PFSK-1 (cell line): ENCODE measurements around the gene ZNF331.

ENCODE experiments used
- FOXP2 ChIP-seq: optimal IDR thresholded peaks from 2 replicates; pipeline ENCODE3; 2011; ENCODE audit warnings: borderline replicate concordance, control low read depth, inconsistent platforms; ENCODE audit not compliant: insufficient read depth; ENCODE audit errors: extremely low read length, extremely low read depth
- POLR2AphosphoS5 ChIP-seq: IDR thresholded peaks from 2 replicates; pipeline ENCODE4 v1.6.1; 2012; ENCODE audit warnings: low read depth, mild to moderate bottlenecking, control low read depth, low read length, moderate library complexity
- REST ChIP-seq, 2 experiments: IDR thresholded peaks; 2 replicates each; pipeline versions ENCODE4 v1.6.1 to v1.8.0; 2011 to 2012; ENCODE audit warnings: low read depth in 2 of 2, low read length in 2 of 2, control low read depth in 1 of 2, inconsistent platforms in 1 of 2, mild to moderate bottlenecking in 1 of 2, moderate library complexity in 1 of 2; ENCODE audit not compliant: insufficient read depth in 1 of 2
- SIN3A ChIP-seq: IDR thresholded peaks from 2 replicates; pipeline ENCODE4 v1.6.1; 2012; ENCODE audit warnings: mild to moderate bottlenecking, low read length, moderate library complexity, borderline replicate concordance; ENCODE audit not compliant: insufficient read depth
- TAF1 ChIP-seq: IDR thresholded peaks from 2 replicates; pipeline ENCODE4 v1.6.1; 2012; ENCODE audit warnings: low read length, control low read depth, borderline replicate concordance; ENCODE audit not compliant: insufficient read depth

The ZNF331 gene

DNA sequence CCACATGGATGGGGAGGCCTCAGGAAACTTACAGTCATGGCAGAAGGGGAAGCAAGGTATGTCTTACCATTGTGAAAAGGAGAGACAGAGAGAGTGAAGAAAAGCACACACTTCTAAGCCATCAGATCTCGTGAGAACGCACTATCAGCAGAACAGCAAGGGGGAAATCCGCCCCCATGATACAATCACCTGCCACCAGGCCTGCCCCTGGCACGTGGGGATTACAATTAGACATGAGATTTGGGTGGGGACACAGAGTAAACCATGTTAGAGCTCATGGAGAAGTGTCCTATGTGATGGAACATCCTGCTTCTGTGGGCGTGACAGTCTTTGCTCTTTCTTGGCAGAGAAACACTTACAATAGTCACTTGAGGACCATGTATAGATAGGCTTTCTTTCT lies 28.1 kb upstream of the ZNF331 start:
- TF ChIP-seq FOXP2 = no peak
- no peak for TF ChIP-seq POLR2AphosphoS5
- no peak for TF ChIP-seq REST (IDR thresholded peaks at IDR 0.05; ENCODE audit: insufficient read depth in 1 of 2, low read depth in 2 of 2, low read length in 2 of 2)
- no peak for TF ChIP-seq TAF1
- TF ChIP-seq SIN3A = no peak

- TF ChIP-seq TAF1 (no peak), POLR2AphosphoS5 (no peak), FOXP2 (no peak), SIN3A (no peak), REST (IDR thresholded peaks at IDR 0.05; ENCODE audit: insufficient read depth in 1 of 2, low read depth in 2 of 2, low read length in 2 of 2) (no peak)
Measured at GRCh38 chr19:53511357-53511756, 26.6 kb upstream of the ZNF331 start.

GRCh38 chr19:53511933-53512374 lies 26.0 kb upstream of the ZNF331 start:
- TF ChIP-seq SIN3A = no peak
- no peak for TF ChIP-seq FOXP2
- no peak for TF ChIP-seq POLR2AphosphoS5
- TF ChIP-seq TAF1 = no peak
- no peak for TF ChIP-seq REST (IDR thresholded peaks at IDR 0.05; ENCODE audit: insufficient read depth in 1 of 2, low read depth in 2 of 2, low read length in 2 of 2)

DNA sequence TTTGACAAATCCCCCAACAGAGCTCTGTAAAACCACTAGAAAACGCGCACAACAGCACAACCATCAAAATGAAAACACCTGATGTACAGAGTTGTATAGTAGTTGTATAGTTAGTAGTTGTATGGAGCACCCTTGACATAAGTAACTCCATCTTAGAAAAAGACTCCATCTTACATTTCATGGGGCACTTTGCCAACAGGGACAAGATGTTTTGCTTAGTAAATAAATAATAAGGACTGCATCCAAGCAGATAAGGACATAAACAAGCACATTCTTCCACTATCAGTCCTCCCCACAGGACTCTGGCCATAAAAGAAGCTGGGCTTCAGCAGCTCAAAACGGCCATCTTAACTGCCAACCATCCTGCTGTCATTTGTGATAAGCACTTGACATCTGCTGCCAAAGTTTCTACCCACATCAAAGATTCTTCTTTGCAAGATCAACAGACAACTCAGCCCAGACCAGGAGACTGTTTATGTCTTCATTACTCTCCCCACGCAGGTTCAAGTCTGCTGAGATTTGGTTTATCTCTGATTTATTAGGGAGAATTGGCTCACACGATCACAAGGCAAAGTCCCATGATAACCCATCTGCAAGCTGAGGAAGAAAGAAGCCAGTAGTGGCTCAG lies 20.7 kb upstream of the ZNF331 start:
- TF ChIP-seq REST (IDR thresholded peaks at IDR 0.05; ENCODE audit: insufficient read depth in 1 of 2, low read depth in 2 of 2, low read length in 2 of 2) (no peak), TAF1 (no peak), FOXP2 (no peak), POLR2AphosphoS5 (no peak), SIN3A (no peak)
